HepG2 (cell line): Measurements from ENCODE around the gene SCAANT1. TPM values are rescaled to one million over a fixed set of nuclear protein-coding genes. Genes with fewer than 3 reads are reported as not detected.

Experiments used
- AHR ChIP-seq: IDR thresholded peaks from 2 replicates; pipeline ENCODE4 v1.6.1; 2018; ENCODE audit warnings: missing genetic modification reagents, missing compliant biosample characterization
- DNMT1 ChIP-seq: sonication (generic); formaldehyde crosslinking; IDR thresholded peaks from 2 replicates; pipeline ENCODE4 v1.5.1; 2020; ENCODE audit warnings: mild to moderate bottlenecking, missing genetic modification reagents
- FLYWCH1 ChIP-seq: sonication (generic); formaldehyde crosslinking; IDR thresholded peaks from 2 replicates; pipeline ENCODE4 v1.8.1; 2023; ENCODE audit warnings: mild to moderate bottlenecking, missing genetic modification reagents
- FOXK1 ChIP-seq: sonication (generic); formaldehyde crosslinking; IDR thresholded peaks from 2 replicates; pipeline ENCODE4 v1.4.0; 2020; ENCODE audit warnings: low read depth, missing genetic modification reagents, borderline replicate concordance
- GABPB1 ChIP-seq: IDR thresholded peaks from 2 replicates; pipeline ENCODE4 v1.6.1; 2016; ENCODE audit warnings: mild to moderate bottlenecking, missing genetic modification reagents, moderate library complexity, missing compliant biosample characterization
- GATAD1 ChIP-seq: IDR thresholded peaks from 2 replicates; pipeline ENCODE4 v1.6.1; 2016; ENCODE audit warnings: missing genetic modification reagents, missing compliant biosample characterization
- HMGXB4 ChIP-seq, 2 experiments: sonication (generic) in 1 of 2; formaldehyde crosslinking in 1 of 2; IDR thresholded peaks; 2 replicates each; pipeline versions ENCODE4 v1.4.0 to v1.6.1; 2018 to 2020; ENCODE audit warnings: missing genetic modification reagents in 2 of 2, borderline replicate concordance in 1 of 2, low read depth in 1 of 2, mild to moderate bottlenecking in 1 of 2, missing biosample characterization in 1 of 2
- HNRNPUL1 ChIP-seq: fragments of 200-400 bp; formaldehyde crosslinking; IDR thresholded peaks from 2 replicates; pipeline ENCODE4 v1.6.1; 2017; ENCODE audit warnings: low read depth, mild to moderate bottlenecking, low read length, moderate library complexity
- HOXD1 ChIP-seq: sonication (generic); formaldehyde crosslinking; IDR thresholded peaks from 2 replicates; pipeline ENCODE4 v1.5.0; 2020; ENCODE audit warnings: missing genetic modification reagents
- IKZF1 ChIP-seq: fragments of 450-650 bp; IDR thresholded peaks from 2 replicates; pipeline ENCODE4 v1.7.1; 2016
- IRF2 ChIP-seq: IDR thresholded peaks from 2 replicates; pipeline ENCODE4 v1.6.1; 2018; ENCODE audit warnings: missing genetic modification reagents, missing compliant biosample characterization
- MATR3 ChIP-seq: sonication (generic); formaldehyde crosslinking; IDR thresholded peaks from 2 replicates; pipeline ENCODE4 v1.4.0; 2020; ENCODE audit warnings: missing genetic modification reagents
- PITX1 ChIP-seq: sonication (generic); formaldehyde crosslinking; IDR thresholded peaks from 2 replicates; pipeline ENCODE4 v1.5.1; 2020; ENCODE audit warnings: mild to moderate bottlenecking, missing genetic modification reagents
- REXO4 ChIP-seq: sonication (generic); formaldehyde crosslinking; IDR thresholded peaks from 2 replicates; pipeline ENCODE4 v1.8.0; 2022; ENCODE audit warnings: missing genetic modification reagents, mild to moderate bottlenecking, borderline replicate concordance
- SIX4 ChIP-seq: sonication (generic); formaldehyde crosslinking; IDR thresholded peaks from 2 replicates; pipeline ENCODE4 v1.4.0; 2020; ENCODE audit warnings: missing genetic modification reagents
- USF2 ChIP-seq, 2 experiments: sonication (generic) in 1 of 2; formaldehyde crosslinking in 1 of 2; IDR thresholded peaks; 2 replicates each; pipeline versions ENCODE4 v1.5.1 to v1.6.1; 2011 to 2020; ENCODE audit warnings: borderline replicate concordance in 1 of 2, low read depth in 1 of 2, low read length in 1 of 2, mild to moderate bottlenecking in 1 of 2, missing genetic modification reagents in 1 of 2, moderate library complexity in 1 of 2
- XRCC5 ChIP-seq: fragments of 200-400 bp; formaldehyde crosslinking; optimal IDR thresholded peaks from 2 replicates; pipeline ENCODE3; 2017; ENCODE audit warnings: mild to moderate bottlenecking, low read length
- ZFP82 ChIP-seq: sonication (generic); formaldehyde crosslinking; IDR thresholded peaks from 2 replicates; pipeline ENCODE4 v1.5.1; 2020; ENCODE audit warnings: mild to moderate bottlenecking, missing genetic modification reagents, borderline replicate concordance
- ZNF646 ChIP-seq: sonication (generic); formaldehyde crosslinking; IDR thresholded peaks from 2 replicates; pipeline ENCODE4 v1.9.0; 2021; ENCODE audit warnings: mild to moderate bottlenecking, missing genetic modification reagents
- polyA plus RNA-seq, 8 experiments: library from polyadenylated mRNA; depleted of rRNA in 3 of 8; stranded (reverse) in 7 of 8; unstranded in 1 of 8; fragments of >200 nt; fragmentation: Illumina TruSeq in 4 of 8; extraction: Trizol in 4 of 8; gene quantifications; 2 replicates each; pipeline versions ENCODE4 v1.2.1 to v1.2.3, GENCODE V29; 2011 to 2016; ENCODE audit warnings: low read depth in 4 of 8, missing spikeins in 1 of 8, mixed read lengths in 1 of 8; ENCODE audit not compliant: insufficient read depth in 1 of 8
- total RNA-seq, 5 experiments: library from RNA; depleted of rRNA; stranded (reverse); fragments of >200 nt; fragmentation: Illumina TruSeq; extraction: Trizol; gene quantifications; 2 replicates each; pipeline ENCODE4 v1.2.3, GENCODE V29; 2016; ENCODE audit warnings: low read depth in 1 of 5
- TF ChIP-seq, protein P1 (sequence below): sonication (generic); IDR thresholded peaks from 2 replicates; pipeline ENCODE4 v1.6.1; 2016; ENCODE audit warnings: low read depth, borderline replicate concordance

Gene SCAANT1
- total and polyA plus RNA-seq, 2 of the 13 experiments (the other 11 are each of a cell fraction or from before 2014, with no cell fraction given): not detected

DNA sequence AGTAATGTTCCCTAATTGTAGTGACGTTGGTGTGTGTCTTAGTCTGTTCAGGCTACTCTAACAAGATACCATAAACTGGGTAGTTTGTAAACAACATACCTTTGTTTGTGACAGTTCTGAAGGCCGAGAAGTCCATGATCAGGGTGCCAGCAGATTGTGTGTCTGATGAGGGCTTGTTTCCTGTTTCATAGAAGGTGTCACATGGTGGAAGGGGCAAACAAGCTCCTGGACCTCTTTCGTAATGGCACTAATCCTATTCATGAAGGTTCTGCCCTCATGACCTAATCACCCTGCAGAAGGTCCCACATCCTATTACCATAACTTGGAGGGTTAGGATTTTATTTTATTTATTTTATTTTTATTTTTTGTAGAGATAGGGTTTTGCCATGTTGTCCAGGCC, 37.4 kb downstream of the SCAANT1 start (continued):
- TF ChIP-seq ZNF646: no peak
- TF ChIP-seq, protein P1, sequence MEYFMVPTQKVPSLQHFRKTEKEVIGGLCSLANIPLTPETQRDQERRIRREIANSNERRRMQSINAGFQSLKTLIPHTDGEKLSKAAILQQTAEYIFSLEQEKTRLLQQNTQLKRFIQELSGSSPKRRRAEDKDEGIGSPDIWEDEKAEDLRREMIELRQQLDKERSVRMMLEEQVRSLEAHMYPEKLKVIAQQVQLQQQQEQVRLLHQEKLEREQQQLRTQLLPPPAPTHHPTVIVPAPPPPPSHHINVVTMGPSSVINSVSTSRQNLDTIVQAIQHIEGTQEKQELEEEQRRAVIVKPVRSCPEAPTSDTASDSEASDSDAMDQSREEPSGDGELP: no peak
- TF ChIP-seq PITX1 (CRISPR knock-in tag): peak; percentile 76
- TF ChIP-seq GABPB1 (CRISPR knock-in tag): no peak
- no peak for TF ChIP-seq GATAD1 (CRISPR knock-in tag)
- TF ChIP-seq FOXK1 (CRISPR knock-in tag): 0 out of 2 replicates have a peak, but pooled peaks have one; percentile 23
- TF ChIP-seq IRF2 (CRISPR knock-in tag): no peak
- no peak for TF ChIP-seq ZFP82 (CRISPR knock-in tag)
- no peak for TF ChIP-seq REXO4
- no peak for TF ChIP-seq HMGXB4 (CRISPR knock-in tag; IDR thresholded peaks at IDR 0.05; ENCODE audit: borderline replicate concordance in 1 of 2, low read depth in 1 of 2)
- no peak for TF ChIP-seq DNMT1 (CRISPR knock-in tag)
- TF ChIP-seq XRCC5: no peak
- TF ChIP-seq HOXD1 (CRISPR knock-in tag): no peak
- TF ChIP-seq AHR (CRISPR knock-in tag): no peak
- TF ChIP-seq SIX4: no peak
- no peak for TF ChIP-seq FLYWCH1 (CRISPR knock-in tag)
- no peak for TF ChIP-seq MATR3 (CRISPR knock-in tag)
- TF ChIP-seq IKZF1: no peak
- TF ChIP-seq USF2 (IDR thresholded peaks at IDR 0.05; ENCODE audit: low read depth, low read length): peak; percentile 49; the same call in 1 of the 2 replicates
- TF ChIP-seq USF2 (CRISPR knock-in tag; IDR thresholded peaks at IDR 0.05; ENCODE audit: borderline replicate concordance): peak; percentile 54; the same call in 1 of the 2 replicates
- no peak for TF ChIP-seq HNRNPUL1
